IPS-20b (cell line): ENCODE data around the gene RTP2.
"Not testable (repeated sequence)": the region's sequence is repeated elsewhere in the genome, so short reads cannot be mapped to it uniquely, and the experiment has no call there.

Experiments used
- H3K27ac ChIP-seq: one replicate; pipeline ENCODE4 v1.5.1; 2013; ENCODE audit warnings: low read length
- H3K27me3 ChIP-seq: 2 replicates; pipeline ENCODE4 v1.6.1; 2013; ENCODE audit warnings: mild to moderate bottlenecking, low read length, inconsistent platforms; ENCODE audit not compliant: insufficient read depth
- H3K36me3 ChIP-seq: 2 replicates; pipeline ENCODE4 v1.6.1; 2013; ENCODE audit warnings: low read depth, mild to moderate bottlenecking, inconsistent platforms, low read length, moderate library complexity; ENCODE audit not compliant: insufficient read depth
- H3K4me1 ChIP-seq: 2 replicates; pipeline ENCODE4 v1.6.1; 2013; ENCODE audit warnings: mild to moderate bottlenecking, control low read depth, inconsistent platforms, low read length, moderate library complexity; ENCODE audit not compliant: insufficient read depth
- H3K4me3 ChIP-seq: 2 replicates; pipeline ENCODE4 v1.5.1; 2013; ENCODE audit warnings: mild to moderate bottlenecking, low read length, inconsistent platforms
- H3K9ac ChIP-seq: 2 replicates; pipeline ENCODE4 v1.6.1; 2013; ENCODE audit warnings: low read depth, mild to moderate bottlenecking, inconsistent platforms, low read length, moderate library complexity
- H3K9me3 ChIP-seq: 2 replicates; pipeline ENCODE4 v1.6.1; 2013; ENCODE audit warnings: mild to moderate bottlenecking, low read depth, low read length, inconsistent platforms; ENCODE audit not compliant: insufficient read depth

The RTP2 gene

GRCh38 chr3:187700249-187700648 is 2.1 kb downstream of the RTP2 start:
- H3K9ac ChIP-seq: no peak overlapping the region
- H3K27me3 ChIP-seq: no peaks in the 10 kb centered on the region
- H3K4me1 ChIP-seq: no peaks in the 10 kb centered on the region
- no peaks in the 10 kb centered on the region for H3K9me3 ChIP-seq
- H3K36me3 ChIP-seq: no peaks in the 10 kb centered on the region
- no peak overlapping the region for H3K27ac ChIP-seq
- no peak overlapping the region for H3K4me3 ChIP-seq

DNA sequence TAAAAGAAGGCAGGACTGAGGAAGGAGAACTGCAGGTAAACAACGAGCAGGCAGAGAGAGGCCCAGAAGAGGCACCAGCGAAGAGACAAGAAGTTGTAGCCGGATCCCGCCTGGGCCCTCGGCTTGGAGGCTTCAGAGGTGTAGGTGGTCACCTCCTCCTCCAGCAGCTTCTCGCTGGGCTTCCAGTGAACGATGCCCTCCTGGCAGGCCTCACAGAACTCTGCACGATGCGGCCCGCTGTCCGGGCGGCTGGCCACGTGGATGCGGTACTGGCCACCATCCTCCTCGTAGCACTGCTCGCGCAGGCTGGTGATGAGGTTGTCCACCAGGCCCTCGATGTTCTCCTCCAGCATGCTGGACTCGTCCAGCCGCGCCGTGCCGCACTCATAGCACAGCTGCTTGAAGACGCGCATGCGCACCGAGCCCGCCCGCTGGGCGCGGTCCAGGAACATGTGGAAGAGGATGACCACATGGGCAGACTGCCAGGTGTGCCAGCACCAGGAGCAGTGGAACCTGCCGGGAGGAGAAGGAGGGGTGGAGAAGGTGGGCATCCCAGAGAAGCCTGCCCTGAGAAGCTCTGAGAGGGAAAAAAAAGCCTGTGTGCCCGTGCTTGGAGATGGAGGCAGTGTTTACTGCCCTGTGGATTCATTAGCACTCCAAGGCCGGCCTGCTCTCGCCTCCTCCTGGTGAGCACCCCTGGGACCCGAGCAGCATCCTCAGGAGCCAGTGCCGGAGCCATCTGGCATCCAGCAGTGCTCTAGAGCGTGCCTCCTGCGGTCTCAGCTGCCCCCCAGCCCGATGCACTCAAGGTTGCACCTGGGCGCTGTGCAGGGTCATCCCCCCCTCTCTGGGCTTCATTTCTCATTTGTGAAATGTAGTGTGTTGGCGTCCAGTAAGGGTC is 3.6 kb downstream of the RTP2 start:
- no peak overlapping the region for H3K9ac ChIP-seq
- H3K9me3 ChIP-seq: no peaks in the 10 kb centered on the region
- H3K4me3 ChIP-seq: no peak overlapping the region
- no peaks in the 10 kb centered on the region for H3K4me1 ChIP-seq
- no peak overlapping the region for H3K27ac ChIP-seq
- H3K27me3 ChIP-seq: no peaks in the 10 kb centered on the region
- H3K36me3 ChIP-seq: no peaks in the 10 kb centered on the region

DNA sequence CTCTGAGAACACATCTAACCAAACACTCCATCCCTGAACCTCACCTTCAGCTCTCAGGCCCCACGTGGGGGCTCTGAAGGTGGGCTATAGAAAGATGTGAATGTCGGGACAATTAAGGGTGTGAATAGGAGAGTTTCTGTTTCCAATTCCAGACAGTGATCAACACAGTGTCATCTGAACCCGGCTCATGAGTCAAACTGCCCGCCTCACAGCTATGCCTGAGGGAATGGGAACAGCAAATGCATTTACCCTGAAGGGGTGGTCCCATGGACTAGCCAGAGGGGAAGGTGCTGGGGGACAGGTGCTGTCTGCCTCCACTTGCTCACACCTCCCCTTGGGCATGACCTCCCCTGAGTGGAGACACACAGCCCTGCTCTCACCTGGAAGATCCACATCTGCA is 6.3 kb downstream of the RTP2 start:
- Histone ChIP-seq H3K9me3 (no peaks in the 10 kb centered on the region), H3K27me3 (no peaks in the 10 kb centered on the region), H3K36me3 (no peaks in the 10 kb centered on the region), H3K27ac (no peak overlapping the region), H3K4me1 (no peaks in the 10 kb centered on the region), H3K9ac (no peak overlapping the region), H3K4me3 (no peak overlapping the region)

GRCh38 chr3:187695449-187695848 is 6.9 kb downstream of the RTP2 start:
- Histone ChIP-seq H3K36me3 (no peaks in the 10 kb centered on the region), H3K27ac (no peak overlapping the region), H3K4me1 (no peaks in the 10 kb centered on the region), H3K9me3 (no peaks in the 10 kb centered on the region), H3K4me3 (no peak overlapping the region), H3K27me3 (no peaks in the 10 kb centered on the region), H3K9ac (no peak overlapping the region)

DNA sequence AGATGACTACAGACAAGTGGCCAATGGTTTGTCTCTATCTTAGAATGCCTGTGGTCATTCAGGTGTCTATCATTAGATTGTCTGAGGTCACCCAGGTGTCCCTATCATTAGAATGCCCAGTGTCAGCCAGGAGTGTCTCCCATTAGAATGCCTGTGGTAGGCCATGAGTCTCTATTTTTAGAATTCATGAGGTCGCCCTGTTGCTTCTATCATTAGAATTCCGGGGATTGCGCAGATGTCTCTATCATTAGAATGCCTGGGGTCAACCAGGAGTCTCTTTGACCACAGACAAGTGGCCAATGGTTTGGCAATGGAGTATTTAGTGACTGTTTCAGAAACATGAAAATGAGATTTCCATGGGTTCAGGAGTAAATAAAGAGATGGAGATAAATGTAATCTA is 7.6 kb downstream of the RTP2 start:
- Histone ChIP-seq H3K4me1 (no peaks in the 10 kb centered on the region), H3K9me3 (no peaks in the 10 kb centered on the region), H3K27ac (no peak overlapping the region), H3K4me3 (no peak overlapping the region), H3K9ac (no peak overlapping the region), H3K27me3 (no peaks in the 10 kb centered on the region), H3K36me3 (no peaks in the 10 kb centered on the region)

DNA sequence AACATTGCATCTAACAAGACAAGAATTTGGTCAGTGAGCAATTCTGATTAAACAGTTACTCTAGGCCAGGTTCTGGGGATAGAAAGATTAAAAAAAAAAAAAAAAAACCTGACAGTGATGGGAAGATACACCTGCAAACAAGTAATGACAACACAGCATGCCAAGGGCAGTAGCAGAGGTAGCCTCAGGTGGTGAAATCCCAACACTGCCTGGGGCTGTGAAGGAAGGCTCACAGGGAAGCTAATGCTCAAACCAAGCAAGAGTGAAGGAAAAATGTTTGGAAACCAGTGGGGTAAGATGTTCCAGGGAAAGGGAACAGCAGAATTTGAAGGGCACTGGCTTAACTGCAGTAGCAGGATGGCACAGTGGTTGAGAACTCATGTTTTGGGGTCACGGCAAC is 8.9 kb downstream of the RTP2 start:
- Histone ChIP-seq H3K36me3 (no peaks in the 10 kb centered on the region), H3K9me3 (no peaks in the 10 kb centered on the region), H3K4me1 (no peaks in the 10 kb centered on the region), H3K27me3 (no peaks in the 10 kb centered on the region), H3K9ac (no peak overlapping the region), H3K4me3 (no peak overlapping the region), H3K27ac (no peak overlapping the region)

DNA sequence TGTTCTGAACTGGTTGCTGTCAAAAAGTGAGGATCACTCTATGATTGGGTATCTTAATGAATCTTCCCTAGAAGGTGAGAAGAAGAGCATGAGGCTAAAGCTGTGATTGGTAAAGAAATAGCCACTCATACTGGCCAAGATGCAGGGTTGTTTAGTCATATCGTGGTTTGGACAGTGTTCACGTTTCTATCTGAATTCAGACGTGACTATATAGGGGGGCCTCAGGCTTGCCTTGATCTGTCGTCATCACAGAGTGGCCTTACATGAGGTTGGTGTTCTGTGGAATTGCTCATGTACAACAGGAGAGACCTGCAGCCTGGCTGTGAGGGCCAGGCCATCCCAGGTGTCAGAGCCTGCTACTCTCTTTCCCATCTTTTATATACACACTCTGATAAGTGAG is 12.4 kb downstream of the RTP2 start:
- Histone ChIP-seq H3K4me1 (no peaks in the 10 kb centered on the region), H3K27ac (no peak overlapping the region), H3K27me3 (no peaks in the 10 kb centered on the region), H3K36me3 (no peaks in the 10 kb centered on the region), H3K9ac (no peak overlapping the region), H3K9me3 (peaks cover 10% of the 10 kb centered on the region), H3K4me3 (no peak overlapping the region)

- Histone ChIP-seq H3K27me3 (no peaks in the 10 kb centered on the region), H3K36me3 (no peaks in the 10 kb centered on the region), H3K9me3 (peaks cover 10% of the 10 kb centered on the region)
These were observed 15.6 kb downstream of the RTP2 start for GRCh38 chr3:187686621-187687273.

GRCh38 chr3:187685948-187686347 is 16.4 kb downstream of the RTP2 start:
- Histone ChIP-seq H3K4me3 (no peak overlapping the region), H3K36me3 (no peaks in the 10 kb centered on the region), H3K9ac (no peak overlapping the region), H3K9me3 (peaks cover 10% of the 10 kb centered on the region), H3K4me1 (no peaks in the 10 kb centered on the region), H3K27me3 (no peaks in the 10 kb centered on the region), H3K27ac (no peak overlapping the region)

More at GRCh38 chr3:187686621-187687273, 15.6 kb downstream of the RTP2 start:
- no peak overlapping the region for H3K27ac ChIP-seq
- no peak overlapping the region for H3K9ac ChIP-seq
- no peaks in the 10 kb centered on the region for H3K4me1 ChIP-seq
- no peak overlapping the region for H3K4me3 ChIP-seq

DNA sequence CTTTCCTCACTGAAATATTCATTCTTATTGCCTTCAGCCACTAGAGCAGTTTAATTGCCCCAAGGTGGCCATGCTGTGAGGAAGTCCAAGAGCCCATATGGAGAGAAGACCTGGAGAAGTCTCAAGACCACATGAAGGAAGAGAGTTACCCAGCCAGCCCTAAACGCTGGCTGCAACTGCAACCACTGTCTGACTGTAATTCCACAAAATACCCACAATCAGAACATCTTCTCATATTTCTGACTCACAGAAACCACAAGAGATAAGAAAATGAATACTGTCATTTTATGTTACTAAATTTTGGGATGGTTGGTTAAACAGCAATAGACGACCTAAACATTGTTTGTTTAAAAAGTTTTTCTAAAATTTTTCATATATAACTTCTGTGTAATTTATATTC is 17.5 kb downstream of the RTP2 start:
- Histone ChIP-seq H3K4me3 (no peak overlapping the region), H3K27me3 (no peaks in the 10 kb centered on the region), H3K36me3 (no peaks in the 10 kb centered on the region), H3K9ac (no peak overlapping the region), H3K9me3 (peaks cover 10% of the 10 kb centered on the region), H3K27ac (no peak overlapping the region), H3K4me1 (no peaks in the 10 kb centered on the region)

- Histone ChIP-seq H3K4me1 (no peaks in the 10 kb centered on the region), H3K36me3 (no peaks in the 10 kb centered on the region), H3K27me3 (no peaks in the 10 kb centered on the region), H3K9ac (no peak overlapping the region), H3K4me3 (no peak overlapping the region), H3K9me3 (peaks cover 10% of the 10 kb centered on the region), H3K27ac (no peak overlapping the region)
These were observed 17.9 kb downstream of the RTP2 start for GRCh38 chr3:187684444-187684843.

DNA sequence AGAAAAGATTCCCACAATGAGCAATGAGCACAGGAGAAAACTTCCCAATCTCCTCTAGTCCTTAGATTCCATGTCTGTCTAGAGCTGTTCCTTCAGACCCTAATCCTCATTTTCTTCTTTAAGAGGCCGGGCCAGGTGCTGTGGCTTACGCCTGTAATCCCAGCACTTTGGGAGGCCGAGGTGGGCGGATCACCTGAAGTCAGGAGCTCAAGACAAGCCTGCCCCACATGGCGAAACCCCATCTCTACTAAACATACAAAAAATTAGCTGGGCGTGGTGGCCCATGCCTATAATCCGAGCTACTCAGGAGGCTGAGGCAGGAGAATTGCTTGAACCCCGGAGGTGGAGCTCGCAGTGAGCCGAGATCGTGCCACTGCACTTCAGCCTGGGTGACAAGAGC is 20.6 kb downstream of the RTP2 start:
- not testable (repeated sequence) for H3K4me1 ChIP-seq, H3K27me3 ChIP-seq, H3K4me3 ChIP-seq, H3K27ac ChIP-seq, H3K9ac ChIP-seq, H3K36me3 ChIP-seq
- H3K9me3 ChIP-seq: peaks cover 10% of the 10 kb centered on the region
